Ovary (tissue), 3 donors: ENCODE measurements around the gene ATP10B.

ENCODE experiments used
- POLR2A ChIP-seq: fragments of 450-650 bp; IDR thresholded peaks from one replicate; pipeline ENCODE4 v1.6.1; 2017; ENCODE audit warnings: antibody characterized with exemption, mild to moderate bottlenecking, moderate library complexity
- TF ChIP-seq, protein P1 (sequence below), 3 donors: fragments of 450-650 bp in 2 of 3; fragments of 200-600 bp in 1 of 3; IDR thresholded peaks; one replicate each; pipeline versions ENCODE4 v1.5.1 to v1.8.0; 2016 to 2022; ENCODE audit warnings: antibody characterized with exemption in 3 of 3, mild to moderate bottlenecking in 1 of 3
- donor health status: DM: no; HTN: no; CAD: no.

DNA sequence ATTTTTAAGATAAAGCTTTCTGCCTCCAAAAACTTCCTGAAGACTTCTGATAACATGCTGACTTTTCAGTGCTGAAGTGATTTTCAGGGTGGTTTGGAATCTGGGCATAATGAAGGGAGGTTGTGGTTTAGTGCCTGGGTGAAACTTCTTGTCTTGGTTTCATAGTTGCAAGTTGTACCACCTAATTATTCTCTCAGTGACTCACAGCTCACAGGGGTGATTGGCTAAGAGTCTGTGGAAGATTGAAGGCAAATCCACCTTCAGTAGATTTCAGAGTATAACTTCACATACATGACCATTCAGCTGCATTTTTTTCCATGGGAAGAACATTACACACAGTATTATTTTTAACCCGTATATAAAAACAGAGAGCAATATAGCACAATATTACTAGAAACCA is 230.5 kb downstream of the ATP10B start:
- TF ChIP-seq, protein P1, sequence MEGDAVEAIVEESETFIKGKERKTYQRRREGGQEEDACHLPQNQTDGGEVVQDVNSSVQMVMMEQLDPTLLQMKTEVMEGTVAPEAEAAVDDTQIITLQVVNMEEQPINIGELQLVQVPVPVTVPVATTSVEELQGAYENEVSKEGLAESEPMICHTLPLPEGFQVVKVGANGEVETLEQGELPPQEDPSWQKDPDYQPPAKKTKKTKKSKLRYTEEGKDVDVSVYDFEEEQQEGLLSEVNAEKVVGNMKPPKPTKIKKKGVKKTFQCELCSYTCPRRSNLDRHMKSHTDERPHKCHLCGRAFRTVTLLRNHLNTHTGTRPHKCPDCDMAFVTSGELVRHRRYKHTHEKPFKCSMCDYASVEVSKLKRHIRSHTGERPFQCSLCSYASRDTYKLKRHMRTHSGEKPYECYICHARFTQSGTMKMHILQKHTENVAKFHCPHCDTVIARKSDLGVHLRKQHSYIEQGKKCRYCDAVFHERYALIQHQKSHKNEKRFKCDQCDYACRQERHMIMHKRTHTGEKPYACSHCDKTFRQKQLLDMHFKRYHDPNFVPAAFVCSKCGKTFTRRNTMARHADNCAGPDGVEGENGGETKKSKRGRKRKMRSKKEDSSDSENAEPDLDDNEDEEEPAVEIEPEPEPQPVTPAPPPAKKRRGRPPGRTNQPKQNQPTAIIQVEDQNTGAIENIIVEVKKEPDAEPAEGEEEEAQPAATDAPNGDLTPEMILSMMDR (IDR thresholded peaks at IDR 0.05) = no peak
- no peak for TF ChIP-seq POLR2A
